HepG2 (cell line): ENCODE data around the gene PPIL6. TPM values are rescaled to one million over a fixed set of nuclear protein-coding genes. Genes with fewer than 3 reads are reported as not detected.
A peak's percentile ranks its signal among the peaks of the same experiment; 100 is the strongest.

Experiments used
- ATAC-seq: fragments of 200-7000 bp; cut with Tn5 transposase; 3 replicates; pipeline ENCODE4 v1.9.1; 2020; ENCODE audit warnings: mild to moderate bottlenecking, moderate library complexity
- BruUV-seq: library from RNA; stranded (reverse); fragments of 400-500 nt; replicated peaks from 2 replicates; lab custom pipeline; 2021; lab: Mats Ljungman, UMichigan
- CTCF ChIA-PET: fragments of 300-600 bp; formaldehyde crosslinking; extraction: SDS; loops from one replicate; lab custom pipeline; 2021; ENCODE audit warnings: low total read pairs, inconsistent platforms, low intra/inter-chr PET ratio; lab: Yijun Ruan, JAX
- POLR2A ChIA-PET: fragments of 350-600 bp; sonication (Branson Sonifier 250); formaldehyde crosslinking; loops from one replicate; lab custom pipeline; 2020; ENCODE audit warnings: antibody characterized with exemption, inconsistent platforms; lab: Yijun Ruan, JAX
- DNase-seq: peaks from one replicate; pipeline ENCODE4 v3.0.0-alpha.2; 2015; ENCODE audit warnings: low spot score
- FAIRE-seq: peaks from 3 replicates; lab custom pipeline; 2011; peaks lifted over from hg19 to GRCh38; lab: Jason Lieb, UNC
- H2AFZ ChIP-seq: one replicate; pipeline ENCODE4 v1.6.1; 2011; ENCODE audit warnings: low read length, inconsistent platforms
- H3K27ac ChIP-seq: fragments of 300-600 bp; 3 replicates; pipeline ENCODE4 v1.8.0; 2011; ENCODE audit warnings: mixed run types, mild to moderate bottlenecking, mixed read lengths, low read length, inconsistent platforms; ENCODE audit not compliant: insufficient read depth; ENCODE audit errors: extremely low read length
- H3K27me3 ChIP-seq, 2 experiments: fragments of 200-600 bp in 1 of 2; 2 replicates in 1 of 2; 3 replicates in 1 of 2; pipeline versions ENCODE4 v1.6.0 to v1.8.0; 2011; ENCODE audit warnings: low read length in 2 of 2, mild to moderate bottlenecking in 2 of 2, moderate library complexity in 2 of 2, inconsistent platforms in 1 of 2; ENCODE audit not compliant: insufficient read depth in 2 of 2, control insufficient read depth in 1 of 2
- H3K36me3 ChIP-seq, 2 experiments: fragments of 200-600 bp in 1 of 2; replicated peaks in 1 of 2; 2 replicates in 1 of 2; 3 replicates in 1 of 2; pipeline versions ENCODE4 v1.5.1 to v1.8.0; 2011; ENCODE audit warnings: low read length in 2 of 2, inconsistent platforms in 1 of 2; ENCODE audit not compliant: insufficient read depth in 2 of 2, control insufficient read depth in 1 of 2
- H3K4me1 ChIP-seq: 2 replicates; pipeline ENCODE4 v1.5.1; 2012; ENCODE audit warnings: low read length, inconsistent platforms; ENCODE audit not compliant: insufficient read depth
- H3K4me2 ChIP-seq: 2 replicates; pipeline ENCODE4 v1.6.0; 2011; ENCODE audit warnings: low read depth, low read length, inconsistent platforms
- H3K4me3 ChIP-seq, 3 experiments: fragments of 200-600 bp in 1 of 3; sonication (generic), shearing (Covaris generic) in 1 of 3; replicated peaks in 1 of 3; 2 replicates each; pipeline ENCODE4 v1.5.1; 2011 to 2016; ENCODE audit warnings: low read length in 3 of 3, inconsistent platforms in 2 of 3, low read depth in 2 of 3, mild to moderate bottlenecking in 2 of 3, control low read depth in 1 of 3, mixed read lengths in 1 of 3; ENCODE audit not compliant: insufficient read depth in 1 of 3
- H3K79me2 ChIP-seq: one replicate; pipeline ENCODE4 v1.6.1; 2011; ENCODE audit warnings: low read length, inconsistent platforms; ENCODE audit not compliant: insufficient read depth
- H3K9ac ChIP-seq: 2 replicates; pipeline ENCODE4 v1.6.0; 2011; ENCODE audit warnings: mild to moderate bottlenecking, low read depth, low read length, inconsistent platforms; ENCODE audit not compliant: insufficient read depth
- H3K9me3 ChIP-seq: 2 replicates; pipeline ENCODE4 v1.5.1; 2012; ENCODE audit warnings: mild to moderate bottlenecking, low read length
- H4K20me1 ChIP-seq: 2 replicates; pipeline ENCODE4 v1.6.0; 2011; ENCODE audit warnings: inconsistent platforms, mild to moderate bottlenecking, low read length, moderate library complexity; ENCODE audit not compliant: insufficient read depth
- AHR ChIP-seq: IDR thresholded peaks from 2 replicates; pipeline ENCODE4 v1.6.1; 2018; ENCODE audit warnings: missing genetic modification reagents, missing compliant biosample characterization
- FOXC1 ChIP-seq: sonication (generic); formaldehyde crosslinking; IDR thresholded peaks from 2 replicates; pipeline ENCODE4 v1.8.0; 2022; ENCODE audit warnings: mild to moderate bottlenecking, missing genetic modification reagents, borderline replicate concordance
- LCORL ChIP-seq, 2 experiments: fragments of 450-650 bp in 1 of 2; sonication (generic) in 1 of 2; formaldehyde crosslinking in 1 of 2; IDR thresholded peaks; 2 replicates each; pipeline versions ENCODE4 v1.5.0 to v1.6.1; 2017 to 2020; ENCODE audit warnings: antibody characterized with exemption in 1 of 2, missing genetic modification reagents in 1 of 2
- NFYB ChIP-seq: sonication (generic); formaldehyde crosslinking; IDR thresholded peaks from 2 replicates; pipeline ENCODE4 v1.4.0; 2020; ENCODE audit warnings: missing genetic modification reagents
- POLR2AphosphoS2 ChIP-seq: IDR thresholded peaks from 2 replicates; pipeline ENCODE4 v1.6.1; 2011; ENCODE audit warnings: low read depth, low read length, improper control_type of control experiment
- RFXAP ChIP-seq: sonication (generic); formaldehyde crosslinking; IDR thresholded peaks from 2 replicates; pipeline ENCODE4 v1.4.0; 2020; ENCODE audit warnings: missing genetic modification reagents, borderline replicate concordance
- SRSF1 ChIP-seq: fragments of 200-400 bp; formaldehyde crosslinking; optimal IDR thresholded peaks from 2 replicates; pipeline ENCODE3; 2017; ENCODE audit warnings: mild to moderate bottlenecking, low read depth, low read length, moderate library complexity
- ZFP36 ChIP-seq: fragments of 150-350 bp; IDR thresholded peaks from 2 replicates; pipeline ENCODE4 v1.6.1; 2018; ENCODE audit warnings: borderline replicate concordance, low read length, low read depth; ENCODE audit not compliant: partially characterized antibody
- ZFP36L1 ChIP-seq: sonication (generic); formaldehyde crosslinking; IDR thresholded peaks from 2 replicates; pipeline ENCODE4 v1.8.0; 2022; ENCODE audit warnings: mild to moderate bottlenecking, missing genetic modification reagents, moderate library complexity
- ZNF550 ChIP-seq: sonication (generic); formaldehyde crosslinking; IDR thresholded peaks from 2 replicates; pipeline ENCODE4 v1.4.0; 2020; ENCODE audit warnings: mild to moderate bottlenecking, missing genetic modification reagents, borderline replicate concordance
- ZNF577 ChIP-seq: sonication (generic); formaldehyde crosslinking; IDR thresholded peaks from 2 replicates; pipeline ENCODE4 v1.4.0; 2020; ENCODE audit warnings: mild to moderate bottlenecking, low read depth, missing genetic modification reagents, borderline replicate concordance
- ZNF777 ChIP-seq: sonication (generic); formaldehyde crosslinking; IDR thresholded peaks from 2 replicates; pipeline ENCODE4 v1.4.0; 2020; ENCODE audit warnings: missing genetic modification reagents
- ZNF879 ChIP-seq: sonication (generic); formaldehyde crosslinking; IDR thresholded peaks from 2 replicates; pipeline ENCODE4 v1.8.1; 2023; ENCODE audit warnings: missing genetic modification reagents
- WGBS: methylation state at CpG from one replicate; pipeline ENCODE4 v1.1.6; 2017; ENCODE audit warnings: low lambda C conversion rate; 5-methylcytosine and 5-hydroxymethylcytosine counted together
- in situ Hi-C: cut with HindIII; loops from 2 replicates; pipeline ENCODE4 v1.10.0; 2017; ENCODE audit warnings: low pct_unique_long_range_greater_than_20kb; ENCODE audit not compliant: extremely low pct_ligation_motif_present
- intact Hi-C: fragments of 100-400 bp; cut with micrococcal nuclease; formaldehyde crosslinking; loops from one replicate; pipeline ENCODE4 v1.10.0; 2022; ENCODE audit not compliant: unreplicated experiment
- polyA plus RNA-seq, 8 experiments: library from polyadenylated mRNA; depleted of rRNA in 3 of 8; stranded (reverse) in 7 of 8; unstranded in 1 of 8; fragments of >200 nt; fragmentation: Illumina TruSeq in 4 of 8; extraction: Trizol in 4 of 8; gene quantifications; 2 replicates each; pipeline versions ENCODE4 v1.2.1 to v1.2.3, GENCODE V29; 2011 to 2016; ENCODE audit warnings: low read depth in 4 of 8, missing spikeins in 1 of 8, mixed read lengths in 1 of 8; ENCODE audit not compliant: insufficient read depth in 1 of 8
- total RNA-seq, 5 experiments: library from RNA; depleted of rRNA; stranded (reverse); fragments of >200 nt; fragmentation: Illumina TruSeq; extraction: Trizol; gene quantifications; 2 replicates each; pipeline ENCODE4 v1.2.3, GENCODE V29; 2016; ENCODE audit warnings: low read depth in 1 of 5
- TF ChIP-seq, protein P1 (sequence below), 2 experiments: sonication (generic) in 1 of 2; formaldehyde crosslinking in 1 of 2; IDR thresholded peaks; 2 replicates each; pipeline versions ENCODE4 v1.4.0 to v1.6.1; 2016 to 2020; ENCODE audit warnings: borderline replicate concordance in 1 of 2, low read depth in 1 of 2, mild to moderate bottlenecking in 1 of 2, missing genetic modification reagents in 1 of 2
- TF ChIP-seq, protein P2 (sequence below): sonication (generic); formaldehyde crosslinking; IDR thresholded peaks from 2 replicates; pipeline ENCODE4 v1.4.0; 2020; ENCODE audit warnings: missing genetic modification reagents

Gene PPIL6
- total and polyA plus RNA-seq, 2 of the 13 experiments (the other 11 are each of a cell fraction or from before 2014, with no cell fraction given): 0.22 to 0.46 TPM

DNA sequence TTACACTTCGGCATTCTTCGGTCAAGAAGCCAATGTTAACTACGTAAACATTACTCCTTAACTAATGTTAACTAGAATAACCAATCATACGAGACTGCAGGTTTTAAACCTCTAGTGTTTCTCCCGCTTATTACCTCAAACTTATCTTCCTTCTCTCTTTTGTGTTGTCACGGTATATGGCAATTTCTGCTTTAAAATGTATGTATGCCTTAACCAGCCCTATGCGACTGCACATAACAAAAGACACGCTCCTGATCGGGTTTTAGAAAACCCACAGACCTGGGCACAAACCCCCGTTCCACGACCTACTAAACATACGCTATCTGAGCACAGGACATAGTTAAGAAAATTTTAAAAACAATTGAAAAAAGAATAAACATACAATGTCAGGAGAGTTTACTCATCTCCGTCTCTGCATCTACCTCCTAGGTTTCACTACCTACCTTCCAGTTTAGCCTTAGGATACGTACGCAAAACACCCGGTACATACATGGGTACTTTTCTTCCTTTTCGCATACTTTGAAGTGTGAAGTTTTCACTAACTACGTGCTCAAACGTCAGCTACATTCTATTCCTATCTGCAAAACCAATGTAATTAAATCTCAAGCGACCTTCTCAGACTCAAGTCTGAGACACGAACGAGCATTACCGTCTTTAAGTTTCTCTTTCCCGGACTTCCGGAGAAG, 59.2 kb downstream of the PPIL6 start:
- in situ Hi-C loops: loop anchor here (5.0 kb wide), 2 partner anchors 61 to 194 kb away; partner anchors contain the start of genes PPIL6 and SMPD2
- Histone ChIP-seq H3K9ac (peak overlapping the region; percentile 99), H3K4me1 (peaks cover 38% of the 10 kb centered on the region), H3K27me3 (no peaks in the 10 kb centered on the region; a peak in 1 of 5 replicates), H4K20me1 (peaks cover 45% of the 10 kb centered on the region), H3K4me2 (peak overlapping the region; percentile 96), H2AFZ (no peak overlapping the region), H3K36me3 (peaks cover 8 to 29% of the 10 kb centered on the region in 2 experiments), H3K9me3 (no peaks in the 10 kb centered on the region), H3K27ac (peak overlapping the region; percentile 98), H3K79me2 (peaks cover 59% of the 10 kb centered on the region), H3K4me3 (peak overlapping the region; percentile 95 to 99 (median 99))
- POLR2A ChIA-PET: interaction anchor here (1.6 to 3.9 kb wide), 4 partner anchors 11 to 85 kb away, joined by 4 to 29 read pairs (median 8); partner anchors contain the start of genes PPIL6 and SMPD2
- ATAC-seq: no peak
- no TSS peak for BruUV-seq
- DNase-seq: no peak
- intact Hi-C loops: loop anchor here (5.0 kb wide), 1 partner anchor 284 kb away; the partner anchor contains the start of gene CEP57L1
- FAIRE-seq: no peak
- CTCF ChIA-PET: no interaction called here
- under 1% methylated on average over 25 of the region's 25 CpGs for WGBS
- no peak for TF ChIP-seq ZNF777 (CRISPR knock-in tag)
- TF ChIP-seq ZNF577 (CRISPR knock-in tag): no peak
- no peak for TF ChIP-seq LCORL (IDR thresholded peaks at IDR 0.05)
- no peak for TF ChIP-seq LCORL (CRISPR knock-in tag; IDR thresholded peaks at IDR 0.05)
- no peak for TF ChIP-seq POLR2AphosphoS2
- TF ChIP-seq AHR (CRISPR knock-in tag): no peak
- no peak for TF ChIP-seq SRSF1
- TF ChIP-seq, protein P1, sequence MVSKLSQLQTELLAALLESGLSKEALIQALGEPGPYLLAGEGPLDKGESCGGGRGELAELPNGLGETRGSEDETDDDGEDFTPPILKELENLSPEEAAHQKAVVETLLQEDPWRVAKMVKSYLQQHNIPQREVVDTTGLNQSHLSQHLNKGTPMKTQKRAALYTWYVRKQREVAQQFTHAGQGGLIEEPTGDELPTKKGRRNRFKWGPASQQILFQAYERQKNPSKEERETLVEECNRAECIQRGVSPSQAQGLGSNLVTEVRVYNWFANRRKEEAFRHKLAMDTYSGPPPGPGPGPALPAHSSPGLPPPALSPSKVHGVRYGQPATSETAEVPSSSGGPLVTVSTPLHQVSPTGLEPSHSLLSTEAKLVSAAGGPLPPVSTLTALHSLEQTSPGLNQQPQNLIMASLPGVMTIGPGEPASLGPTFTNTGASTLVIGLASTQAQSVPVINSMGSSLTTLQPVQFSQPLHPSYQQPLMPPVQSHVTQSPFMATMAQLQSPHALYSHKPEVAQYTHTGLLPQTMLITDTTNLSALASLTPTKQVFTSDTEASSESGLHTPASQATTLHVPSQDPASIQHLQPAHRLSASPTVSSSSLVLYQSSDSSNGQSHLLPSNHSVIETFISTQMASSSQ (IDR thresholded peaks at IDR 0.05; ENCODE audit: low read depth): no peak
- TF ChIP-seq, protein P1 (CRISPR knock-in tag; IDR thresholded peaks at IDR 0.05; ENCODE audit: borderline replicate concordance): no peak
- 0 out of 2 replicates have a peak, but pooled peaks have one; percentile 46 for TF ChIP-seq ZFP36L1 (CRISPR knock-in tag)
- peak; percentile 35; the same call in 1 of the 2 replicates for TF ChIP-seq NFYB (CRISPR knock-in tag)
- TF ChIP-seq FOXC1: no peak
- no peak for TF ChIP-seq ZFP36
- TF ChIP-seq, protein P2, sequence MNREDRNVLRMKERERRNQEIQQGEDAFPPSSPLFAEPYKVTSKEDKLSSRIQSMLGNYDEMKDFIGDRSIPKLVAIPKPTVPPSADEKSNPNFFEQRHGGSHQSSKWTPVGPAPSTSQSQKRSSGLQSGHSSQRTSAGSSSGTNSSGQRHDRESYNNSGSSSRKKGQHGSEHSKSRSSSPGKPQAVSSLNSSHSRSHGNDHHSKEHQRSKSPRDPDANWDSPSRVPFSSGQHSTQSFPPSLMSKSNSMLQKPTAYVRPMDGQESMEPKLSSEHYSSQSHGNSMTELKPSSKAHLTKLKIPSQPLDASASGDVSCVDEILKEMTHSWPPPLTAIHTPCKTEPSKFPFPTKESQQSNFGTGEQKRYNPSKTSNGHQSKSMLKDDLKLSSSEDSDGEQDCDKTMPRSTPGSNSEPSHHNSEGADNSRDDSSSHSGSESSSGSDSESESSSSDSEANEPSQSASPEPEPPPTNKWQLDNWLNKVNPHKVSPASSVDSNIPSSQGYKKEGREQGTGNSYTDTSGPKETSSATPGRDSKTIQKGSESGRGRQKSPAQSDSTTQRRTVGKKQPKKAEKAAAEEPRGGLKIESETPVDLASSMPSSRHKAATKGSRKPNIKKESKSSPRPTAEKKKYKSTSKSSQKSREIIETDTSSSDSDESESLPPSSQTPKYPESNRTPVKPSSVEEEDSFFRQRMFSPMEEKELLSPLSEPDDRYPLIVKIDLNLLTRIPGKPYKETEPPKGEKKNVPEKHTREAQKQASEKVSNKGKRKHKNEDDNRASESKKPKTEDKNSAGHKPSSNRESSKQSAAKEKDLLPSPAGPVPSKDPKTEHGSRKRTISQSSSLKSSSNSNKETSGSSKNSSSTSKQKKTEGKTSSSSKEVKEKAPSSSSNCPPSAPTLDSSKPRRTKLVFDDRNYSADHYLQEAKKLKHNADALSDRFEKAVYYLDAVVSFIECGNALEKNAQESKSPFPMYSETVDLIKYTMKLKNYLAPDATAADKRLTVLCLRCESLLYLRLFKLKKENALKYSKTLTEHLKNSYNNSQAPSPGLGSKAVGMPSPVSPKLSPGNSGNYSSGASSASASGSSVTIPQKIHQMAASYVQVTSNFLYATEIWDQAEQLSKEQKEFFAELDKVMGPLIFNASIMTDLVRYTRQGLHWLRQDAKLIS (CRISPR knock-in tag): 0 out of 2 replicates have a peak, but pooled peaks have one; percentile 15
- no peak for TF ChIP-seq RFXAP (CRISPR knock-in tag)
- no peak for TF ChIP-seq ZNF550
- TF ChIP-seq ZNF879 (CRISPR knock-in tag): no peak; the same call in 1 of the 2 replicates
